DOHH2 (cell line): ENCODE data around the gene MECP2.

ENCODE experiments used
- EZH2phosphoT487 ChIP-seq: fragments of 200-600 bp; sonication (generic); IDR thresholded peaks from 2 replicates; pipeline ENCODE4 v1.6.1; 2017; ENCODE audit warnings: borderline replicate concordance, mild to moderate bottlenecking, antibody characterized with exemption, low read length, moderate library complexity, mixed read lengths
- TF ChIP-seq, protein P1 (sequence below): fragments of 200-600 bp; sonication (generic); IDR thresholded peaks from one replicate; pipeline ENCODE4 v1.5.1; 2014; ENCODE audit warnings: antibody characterized with exemption, mild to moderate bottlenecking, low read depth, low read length; ENCODE audit not compliant: poor library complexity, severe bottlenecking

DNA sequence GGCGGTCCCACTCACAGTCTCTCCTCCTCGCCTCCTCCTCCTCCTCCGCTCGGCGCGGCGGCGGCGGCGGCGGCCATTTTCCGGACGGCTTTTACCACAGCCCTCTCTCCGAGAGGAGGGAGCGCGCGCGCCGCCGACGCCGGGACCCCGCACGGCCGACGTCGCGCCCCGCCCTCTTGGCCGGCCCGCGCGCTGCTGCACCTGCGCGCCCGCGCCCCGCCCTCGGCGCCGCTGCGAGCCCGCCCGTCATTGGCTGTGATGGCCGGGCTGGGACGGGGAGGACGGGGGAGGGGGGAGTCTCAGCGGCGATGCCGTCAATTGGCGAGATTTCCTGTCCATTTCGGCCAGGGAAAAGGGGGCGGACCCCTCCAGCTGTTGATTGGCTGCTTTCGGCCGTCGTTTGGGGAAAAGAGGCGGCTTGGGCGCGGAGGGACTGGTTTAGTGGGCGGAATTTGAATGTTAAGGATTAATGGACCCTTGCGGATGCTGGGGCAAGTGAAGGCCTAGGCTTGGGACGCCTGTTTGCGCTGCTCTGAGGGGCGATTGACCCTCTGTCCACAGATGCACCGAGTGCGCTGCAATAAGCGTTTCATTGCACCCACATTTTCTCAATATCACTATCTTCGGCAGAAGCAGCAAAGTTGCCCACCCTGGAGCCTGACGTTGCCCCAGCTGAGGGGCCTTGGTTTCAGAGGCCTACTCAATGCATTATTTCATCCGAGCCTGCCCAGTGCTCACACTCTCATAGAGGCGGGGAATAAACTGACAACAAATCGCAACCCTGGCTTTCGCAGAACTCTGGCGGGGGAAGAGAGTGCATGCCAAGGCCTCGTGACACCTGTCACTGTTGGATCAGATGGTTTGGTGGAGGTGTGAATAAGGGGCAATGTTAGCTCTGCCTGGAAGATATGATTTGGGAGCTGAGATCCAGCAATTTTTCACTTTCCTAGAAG is at the start of gene MECP2:
- TF ChIP-seq, protein P1, sequence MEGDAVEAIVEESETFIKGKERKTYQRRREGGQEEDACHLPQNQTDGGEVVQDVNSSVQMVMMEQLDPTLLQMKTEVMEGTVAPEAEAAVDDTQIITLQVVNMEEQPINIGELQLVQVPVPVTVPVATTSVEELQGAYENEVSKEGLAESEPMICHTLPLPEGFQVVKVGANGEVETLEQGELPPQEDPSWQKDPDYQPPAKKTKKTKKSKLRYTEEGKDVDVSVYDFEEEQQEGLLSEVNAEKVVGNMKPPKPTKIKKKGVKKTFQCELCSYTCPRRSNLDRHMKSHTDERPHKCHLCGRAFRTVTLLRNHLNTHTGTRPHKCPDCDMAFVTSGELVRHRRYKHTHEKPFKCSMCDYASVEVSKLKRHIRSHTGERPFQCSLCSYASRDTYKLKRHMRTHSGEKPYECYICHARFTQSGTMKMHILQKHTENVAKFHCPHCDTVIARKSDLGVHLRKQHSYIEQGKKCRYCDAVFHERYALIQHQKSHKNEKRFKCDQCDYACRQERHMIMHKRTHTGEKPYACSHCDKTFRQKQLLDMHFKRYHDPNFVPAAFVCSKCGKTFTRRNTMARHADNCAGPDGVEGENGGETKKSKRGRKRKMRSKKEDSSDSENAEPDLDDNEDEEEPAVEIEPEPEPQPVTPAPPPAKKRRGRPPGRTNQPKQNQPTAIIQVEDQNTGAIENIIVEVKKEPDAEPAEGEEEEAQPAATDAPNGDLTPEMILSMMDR = no peak
- TF ChIP-seq EZH2phosphoT487 = no peak
